Liver (tissue), 9 donors: ENCODE data around the gene ACD. TPM values are rescaled to one million over a fixed set of nuclear protein-coding genes. Genes with fewer than 3 reads are reported as not detected.

Experiments
- DNase-seq: peaks from one replicate; pipeline ENCODE4 v3.0.0-alpha.2; 2017; ENCODE audit warnings: low spot score
- H3K27ac ChIP-seq, 2 donors: one replicate each; pipeline ENCODE4 v1.7.0; 2013; ENCODE audit warnings: inconsistent platforms in 2 of 2, low read length in 2 of 2, control low read depth in 1 of 2, low read depth in 1 of 2, mild to moderate bottlenecking in 1 of 2
- H3K27me3 ChIP-seq, 4 donors: one replicate each; pipeline versions ENCODE4 v1.6.1 to v1.7.0; 2013; ENCODE audit warnings: low read length in 3 of 4, inconsistent platforms in 1 of 4, mild to moderate bottlenecking in 1 of 4, moderate library complexity in 1 of 4; ENCODE audit not compliant: control insufficient read depth in 4 of 4, insufficient read depth in 4 of 4
- H3K36me3 ChIP-seq, 4 donors: one replicate each; pipeline versions ENCODE4 v1.6.1 to v1.7.0; 2013; ENCODE audit warnings: low read length in 3 of 4, mild to moderate bottlenecking in 3 of 4, low read depth in 1 of 4, moderate library complexity in 1 of 4; ENCODE audit not compliant: control insufficient read depth in 4 of 4, insufficient read depth in 3 of 4
- H3K4me1 ChIP-seq, 4 donors: one replicate each; pipeline versions ENCODE4 v1.6.1 to v1.7.0; 2013; ENCODE audit warnings: low read length in 3 of 4, mild to moderate bottlenecking in 3 of 4, moderate library complexity in 1 of 4; ENCODE audit not compliant: control insufficient read depth in 4 of 4, insufficient read depth in 4 of 4
- H3K4me3 ChIP-seq, 3 donors: one replicate each; pipeline versions ENCODE4 v1.6.1 to v1.7.0; 2013; ENCODE audit warnings: low read length in 3 of 3, control low read depth in 1 of 3, low read depth in 1 of 3, mild to moderate bottlenecking in 1 of 3
- H3K9ac ChIP-seq, 2 donors: one replicate each; pipeline ENCODE4 v1.7.0; 2013; ENCODE audit warnings: low read length in 2 of 2, mild to moderate bottlenecking in 2 of 2, moderate library complexity in 2 of 2, control low read depth in 1 of 2, low read depth in 1 of 2
- H3K9me3 ChIP-seq, 4 donors: one replicate each; pipeline versions ENCODE4 v1.6.1 to v1.7.0; 2013; ENCODE audit warnings: low read length in 3 of 4; ENCODE audit not compliant: control insufficient read depth in 4 of 4
- EGR1 ChIP-seq, 2 donors: IDR thresholded peaks; 2 replicates each; pipeline ENCODE4 v1.6.1; 2016 to 2018; ENCODE audit warnings: antibody characterized with exemption in 2 of 2, low read depth in 2 of 2
- FOXA2 ChIP-seq: IDR thresholded peaks from 2 replicates; pipeline ENCODE4 v1.6.1; 2016; ENCODE audit warnings: antibody characterized with exemption
- GABPA ChIP-seq, 2 donors: IDR thresholded peaks in 1 of 2; conservative IDR thresholded peaks in 1 of 2; 2 replicates each; pipeline ENCODE4 v1.6.1; 2016; ENCODE audit warnings: antibody characterized with exemption in 2 of 2, mild to moderate bottlenecking in 1 of 2, moderate library complexity in 1 of 2
- HNF4A ChIP-seq, 2 donors: conservative IDR thresholded peaks; 2 replicates each; pipeline ENCODE4 v1.6.1; 2016; ENCODE audit warnings: antibody characterized with exemption in 2 of 2, mild to moderate bottlenecking in 2 of 2
- JUND ChIP-seq, 2 donors: IDR thresholded peaks; 2 replicates each; pipeline ENCODE4 v1.6.1; 2016; ENCODE audit warnings: antibody characterized with exemption in 2 of 2
- NR2F2 ChIP-seq: IDR thresholded peaks from 2 replicates; pipeline ENCODE4 v1.6.1; 2016; ENCODE audit warnings: antibody characterized with exemption
- RAD21 ChIP-seq, 2 donors: IDR thresholded peaks; 2 replicates each; pipeline ENCODE4 v1.6.1; 2016; ENCODE audit warnings: antibody characterized with exemption in 2 of 2, mild to moderate bottlenecking in 2 of 2
- RXRA ChIP-seq, 2 donors: IDR thresholded peaks; 2 replicates each; pipeline ENCODE4 v1.6.1; 2017 to 2018; ENCODE audit warnings: antibody characterized with exemption in 2 of 2, mild to moderate bottlenecking in 1 of 2
- SP1 ChIP-seq: IDR thresholded peaks from 2 replicates; pipeline ENCODE4 v1.6.1; 2018; ENCODE audit warnings: antibody characterized with exemption, mild to moderate bottlenecking
- TAF1 ChIP-seq: conservative IDR thresholded peaks from 2 replicates; pipeline ENCODE4 v1.6.1; 2016; ENCODE audit warnings: antibody characterized with exemption, mild to moderate bottlenecking
- YY1 ChIP-seq: IDR thresholded peaks from 2 replicates; pipeline ENCODE4 v1.6.1; 2016; ENCODE audit warnings: antibody characterized with exemption, mild to moderate bottlenecking
- WGBS: extraction: QIAGEN DNeasy Blood & Tissue Kit; methylation state at CpG from one replicate; pipeline ENCODE4 v1.1.7; 2013; 5-methylcytosine and 5-hydroxymethylcytosine counted together
- polyA plus RNA-seq, 2 donors: library from polyadenylated mRNA; stranded (reverse) in 1 of 2; unstranded in 1 of 2; fragments of 200-250 nt in 1 of 2; fragments of >200 nt in 1 of 2; fragmentation: Nextera tagmentation in 1 of 2; extraction: Ambion mirVana in 1 of 2; gene quantifications; one replicate each; pipeline versions ENCODE4 v1.2.1 to v1.2.3, GENCODE V29; 2013 to 2015
- total RNA-seq, 2 donors: library from RNA; depleted of rRNA; stranded (reverse); fragments of >200 nt; gene quantifications; one replicate each; pipeline ENCODE4 v1.2.3, GENCODE V29; 2014
- TF ChIP-seq, protein P1 (sequence below): IDR thresholded peaks from 2 replicates; pipeline ENCODE4 v1.6.1; 2016; ENCODE audit warnings: antibody characterized with exemption
- TF ChIP-seq, protein P2 (sequence below): IDR thresholded peaks from 2 replicates; pipeline ENCODE4 v1.6.1; 2016; ENCODE audit warnings: antibody characterized with exemption
- TF ChIP-seq, protein P3 (sequence below): fragments of 150-350 bp; IDR thresholded peaks from 2 replicates; pipeline ENCODE4 v1.5.1; 2017; ENCODE audit warnings: improper control_type of control experiment, low read depth, low read length; ENCODE audit not compliant: missing input control
- TF ChIP-seq, protein P4 (sequence below): IDR thresholded peaks from 2 replicates; pipeline ENCODE4 v1.6.1; 2016; ENCODE audit warnings: antibody characterized with exemption, mild to moderate bottlenecking
- donor health status: healthy.
- donor health status: healthy.
- donor health status: healthy.
- donor health status: healthy.
- donor health status: healthy.

ACD gene
- total and polyA plus RNA-seq, 4 donors, result 4.3 to 5.6 (median 5.1) TPM

DNA sequence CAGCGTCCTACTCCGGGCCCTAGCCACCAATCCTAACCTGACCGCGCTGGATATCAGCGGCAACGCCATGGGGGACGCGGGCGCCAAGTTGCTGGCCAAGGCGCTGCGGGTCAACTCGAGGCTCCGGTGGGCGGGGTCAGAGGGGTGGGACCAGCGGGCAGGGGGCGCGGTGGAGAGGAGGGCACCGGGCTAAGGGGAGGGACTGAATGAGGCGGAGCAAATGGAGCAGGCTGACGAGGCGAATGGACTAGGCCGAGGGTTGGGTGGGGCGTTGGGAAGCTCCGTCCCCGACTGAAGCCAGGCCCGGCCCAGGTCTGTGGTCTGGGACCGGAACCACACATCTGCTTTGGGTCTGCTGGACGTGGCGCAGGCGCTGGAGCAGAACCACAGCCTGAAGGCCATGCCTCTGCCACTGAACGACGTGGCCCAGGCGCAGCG is 10.5 kb downstream of the ACD start:
- DNase-seq, result no peak
- H3K27ac ChIP-seq, result no peak overlapping the region
- H3K27me3 ChIP-seq, result no peaks in the 10 kb centered on the region
- 26% methylated on average over 34 of the region's 34 CpGs for WGBS
- TF ChIP-seq FOXA2 (no peak), HNF4A (conservative IDR thresholded peaks at IDR 0.05) (no peak), YY1 (no peak), RXRA (IDR thresholded peaks at IDR 0.05) (no peak), TAF1 (no peak), JUND (IDR thresholded peaks at IDR 0.05) (no peak), SP1 (no peak), GABPA (IDR thresholded peaks at IDR 0.05 in 1 of 2, conservative IDR thresholded peaks at IDR 0.05 in 1 of 2) (no peak), EGR1 (IDR thresholded peaks at IDR 0.05; ENCODE audit: low read depth in 2 of 2) (no peak), NR2F2 (no peak), RAD21 (IDR thresholded peaks at IDR 0.05) (no peak)
- TF ChIP-seq, protein P1, sequence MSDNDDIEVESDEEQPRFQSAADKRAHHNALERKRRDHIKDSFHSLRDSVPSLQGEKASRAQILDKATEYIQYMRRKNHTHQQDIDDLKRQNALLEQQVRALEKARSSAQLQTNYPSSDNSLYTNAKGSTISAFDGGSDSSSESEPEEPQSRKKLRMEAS, result no peak
- TF ChIP-seq, protein P2, sequence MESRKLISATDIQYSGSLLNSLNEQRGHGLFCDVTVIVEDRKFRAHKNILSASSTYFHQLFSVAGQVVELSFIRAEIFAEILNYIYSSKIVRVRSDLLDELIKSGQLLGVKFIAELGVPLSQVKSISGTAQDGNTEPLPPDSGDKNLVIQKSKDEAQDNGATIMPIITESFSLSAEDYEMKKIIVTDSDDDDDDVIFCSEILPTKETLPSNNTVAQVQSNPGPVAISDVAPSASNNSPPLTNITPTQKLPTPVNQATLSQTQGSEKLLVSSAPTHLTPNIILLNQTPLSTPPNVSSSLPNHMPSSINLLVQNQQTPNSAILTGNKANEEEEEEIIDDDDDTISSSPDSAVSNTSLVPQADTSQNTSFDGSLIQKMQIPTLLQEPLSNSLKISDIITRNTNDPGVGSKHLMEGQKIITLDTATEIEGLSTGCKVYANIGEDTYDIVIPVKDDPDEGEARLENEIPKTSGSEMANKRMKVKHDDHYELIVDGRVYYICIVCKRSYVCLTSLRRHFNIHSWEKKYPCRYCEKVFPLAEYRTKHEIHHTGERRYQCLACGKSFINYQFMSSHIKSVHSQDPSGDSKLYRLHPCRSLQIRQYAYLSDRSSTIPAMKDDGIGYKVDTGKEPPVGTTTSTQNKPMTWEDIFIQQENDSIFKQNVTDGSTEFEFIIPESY, result no peak
- TF ChIP-seq, protein P3, sequence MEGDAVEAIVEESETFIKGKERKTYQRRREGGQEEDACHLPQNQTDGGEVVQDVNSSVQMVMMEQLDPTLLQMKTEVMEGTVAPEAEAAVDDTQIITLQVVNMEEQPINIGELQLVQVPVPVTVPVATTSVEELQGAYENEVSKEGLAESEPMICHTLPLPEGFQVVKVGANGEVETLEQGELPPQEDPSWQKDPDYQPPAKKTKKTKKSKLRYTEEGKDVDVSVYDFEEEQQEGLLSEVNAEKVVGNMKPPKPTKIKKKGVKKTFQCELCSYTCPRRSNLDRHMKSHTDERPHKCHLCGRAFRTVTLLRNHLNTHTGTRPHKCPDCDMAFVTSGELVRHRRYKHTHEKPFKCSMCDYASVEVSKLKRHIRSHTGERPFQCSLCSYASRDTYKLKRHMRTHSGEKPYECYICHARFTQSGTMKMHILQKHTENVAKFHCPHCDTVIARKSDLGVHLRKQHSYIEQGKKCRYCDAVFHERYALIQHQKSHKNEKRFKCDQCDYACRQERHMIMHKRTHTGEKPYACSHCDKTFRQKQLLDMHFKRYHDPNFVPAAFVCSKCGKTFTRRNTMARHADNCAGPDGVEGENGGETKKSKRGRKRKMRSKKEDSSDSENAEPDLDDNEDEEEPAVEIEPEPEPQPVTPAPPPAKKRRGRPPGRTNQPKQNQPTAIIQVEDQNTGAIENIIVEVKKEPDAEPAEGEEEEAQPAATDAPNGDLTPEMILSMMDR, result no peak
- TF ChIP-seq, protein P4, sequence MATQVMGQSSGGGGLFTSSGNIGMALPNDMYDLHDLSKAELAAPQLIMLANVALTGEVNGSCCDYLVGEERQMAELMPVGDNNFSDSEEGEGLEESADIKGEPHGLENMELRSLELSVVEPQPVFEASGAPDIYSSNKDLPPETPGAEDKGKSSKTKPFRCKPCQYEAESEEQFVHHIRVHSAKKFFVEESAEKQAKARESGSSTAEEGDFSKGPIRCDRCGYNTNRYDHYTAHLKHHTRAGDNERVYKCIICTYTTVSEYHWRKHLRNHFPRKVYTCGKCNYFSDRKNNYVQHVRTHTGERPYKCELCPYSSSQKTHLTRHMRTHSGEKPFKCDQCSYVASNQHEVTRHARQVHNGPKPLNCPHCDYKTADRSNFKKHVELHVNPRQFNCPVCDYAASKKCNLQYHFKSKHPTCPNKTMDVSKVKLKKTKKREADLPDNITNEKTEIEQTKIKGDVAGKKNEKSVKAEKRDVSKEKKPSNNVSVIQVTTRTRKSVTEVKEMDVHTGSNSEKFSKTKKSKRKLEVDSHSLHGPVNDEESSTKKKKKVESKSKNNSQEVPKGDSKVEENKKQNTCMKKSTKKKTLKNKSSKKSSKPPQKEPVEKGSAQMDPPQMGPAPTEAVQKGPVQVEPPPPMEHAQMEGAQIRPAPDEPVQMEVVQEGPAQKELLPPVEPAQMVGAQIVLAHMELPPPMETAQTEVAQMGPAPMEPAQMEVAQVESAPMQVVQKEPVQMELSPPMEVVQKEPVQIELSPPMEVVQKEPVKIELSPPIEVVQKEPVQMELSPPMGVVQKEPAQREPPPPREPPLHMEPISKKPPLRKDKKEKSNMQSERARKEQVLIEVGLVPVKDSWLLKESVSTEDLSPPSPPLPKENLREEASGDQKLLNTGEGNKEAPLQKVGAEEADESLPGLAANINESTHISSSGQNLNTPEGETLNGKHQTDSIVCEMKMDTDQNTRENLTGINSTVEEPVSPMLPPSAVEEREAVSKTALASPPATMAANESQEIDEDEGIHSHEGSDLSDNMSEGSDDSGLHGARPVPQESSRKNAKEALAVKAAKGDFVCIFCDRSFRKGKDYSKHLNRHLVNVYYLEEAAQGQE, result no peak
- no peak overlapping the region for H3K9ac ChIP-seq
- H3K4me3 ChIP-seq, result no peak overlapping the region
- H3K36me3 ChIP-seq, result no peaks in the 10 kb centered on the region
- no peaks in the 10 kb centered on the region for H3K9me3 ChIP-seq
- H3K4me1 ChIP-seq, result peaks cover 3 to 20% (median 11%) of the 10 kb centered on the region in 4 donors

DNA sequence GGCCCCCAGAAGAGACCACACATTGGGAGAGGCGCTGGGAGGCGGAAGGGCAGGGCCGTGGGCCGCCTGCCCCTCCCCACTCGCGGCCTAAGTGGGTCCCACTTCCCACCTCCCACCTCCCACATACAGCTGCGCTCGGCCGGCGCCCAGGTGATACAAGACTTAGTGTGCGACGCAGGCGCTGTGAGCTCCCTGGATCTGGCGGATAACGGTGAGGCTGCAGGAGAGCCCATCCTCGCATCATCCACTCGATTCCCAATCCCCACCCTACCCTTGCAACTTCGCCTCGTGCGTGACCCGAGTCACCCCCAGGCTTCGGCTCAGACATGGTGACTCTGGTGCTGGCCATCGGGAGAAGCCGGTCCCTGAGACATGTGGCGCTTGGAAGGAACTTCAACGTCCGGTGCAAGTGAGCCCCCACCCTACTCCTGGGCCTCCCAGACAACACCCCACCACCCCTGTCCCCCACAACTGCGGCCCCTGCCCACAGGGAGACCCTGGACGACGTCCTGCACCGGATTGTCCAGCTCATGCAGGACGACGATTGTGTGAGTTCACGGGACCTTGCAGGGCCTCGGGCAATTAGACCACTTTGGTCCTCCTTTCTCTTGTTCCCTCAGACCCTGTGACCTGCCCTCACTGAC is 11.2 kb downstream of the ACD start:
- H3K27me3 ChIP-seq, result no peaks in the 10 kb centered on the region
- H3K9me3 ChIP-seq, result no peaks in the 10 kb centered on the region
- H3K4me1 ChIP-seq, result peaks cover 3 to 20% (median 11%) of the 10 kb centered on the region in 4 donors
- no peak overlapping the region for H3K9ac ChIP-seq
- no peak overlapping the region for H3K27ac ChIP-seq
- TF ChIP-seq, protein P3, result no peak
- TF ChIP-seq RXRA (IDR thresholded peaks at IDR 0.05) (no peak), YY1 (no peak), SP1 (no peak), FOXA2 (no peak)
- WGBS, result 49% methylated on average over 35 of the region's 35 CpGs
- no peaks in the 10 kb centered on the region for H3K36me3 ChIP-seq
- no peak for DNase-seq
- no peak overlapping the region for H3K4me3 ChIP-seq
